GM19043 (cell line): ENCODE results near the gene PLEKHA3.
"Not testable (repeated sequence)": the region's sequence is repeated elsewhere in the genome, so short reads cannot be mapped to it uniquely, and the experiment has no call there.

Source experiments
- ATAC-seq: cut with Tn5 transposase; IDR thresholded peaks from one replicate; pipeline ENCODE4 v1.9.1; 2021; ENCODE audit warnings: low read depth; ENCODE audit not compliant: unreplicated experiment

PLEKHA3 gene

DNA sequence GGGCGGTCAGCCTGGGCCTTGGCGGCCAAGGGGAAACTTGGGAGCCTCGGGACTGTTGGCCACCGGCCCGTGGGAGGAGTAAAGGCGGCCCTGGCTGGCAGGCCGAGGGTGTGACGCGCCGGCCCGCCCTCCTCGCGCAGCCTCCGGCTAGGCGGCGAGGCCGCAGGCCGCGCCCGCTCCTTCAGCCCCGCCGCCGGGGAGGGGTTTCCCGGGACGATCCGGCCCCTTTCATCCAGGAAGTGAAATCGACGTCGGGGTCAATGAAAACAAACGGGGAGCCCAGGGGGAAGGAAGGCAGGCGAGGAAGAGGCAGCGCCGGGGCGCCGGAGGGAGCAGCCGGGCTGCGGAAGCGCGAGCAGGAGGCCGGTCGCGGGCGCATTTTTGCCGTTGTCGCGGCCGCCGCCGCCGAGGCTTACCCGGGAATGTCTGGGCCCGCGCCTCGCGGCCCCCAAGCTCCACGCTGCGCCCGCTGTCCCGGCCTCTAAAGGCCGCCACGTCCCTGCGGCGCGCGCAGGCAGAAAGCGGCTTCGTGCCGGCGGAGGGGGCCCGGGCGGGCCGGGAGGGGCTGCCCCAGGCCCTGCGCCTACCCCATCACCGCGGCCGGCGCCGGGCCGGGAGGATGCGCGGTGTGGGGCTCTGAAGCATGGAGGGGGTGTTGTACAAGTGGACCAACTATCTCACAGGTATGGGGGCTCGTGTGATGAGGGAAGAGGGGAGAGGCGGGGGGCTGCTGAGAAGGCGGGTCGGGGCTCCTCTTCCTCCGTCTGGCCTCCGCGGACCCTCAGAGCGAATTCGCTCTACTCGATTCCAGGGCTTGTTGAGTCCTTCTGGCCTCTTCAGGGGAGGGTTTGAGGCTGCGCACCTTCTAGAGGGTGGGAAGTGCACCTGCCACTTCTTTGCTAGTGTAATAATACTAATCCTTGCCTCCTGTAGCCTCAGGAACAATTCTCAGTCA lies at the start of gene PLEKHA3:
TSS of gene PLEKHA3 (plus strand) at position 231 of the 955 bp plus-strand sequence. CDS start at position 644, 413 bp downstream.
- ATAC-seq: peak; percentile 53

- no peak for ATAC-seq
Measured at GRCh38 chr2:178436662-178437061, 43.6 kb upstream of the PLEKHA3 start.

DNA sequence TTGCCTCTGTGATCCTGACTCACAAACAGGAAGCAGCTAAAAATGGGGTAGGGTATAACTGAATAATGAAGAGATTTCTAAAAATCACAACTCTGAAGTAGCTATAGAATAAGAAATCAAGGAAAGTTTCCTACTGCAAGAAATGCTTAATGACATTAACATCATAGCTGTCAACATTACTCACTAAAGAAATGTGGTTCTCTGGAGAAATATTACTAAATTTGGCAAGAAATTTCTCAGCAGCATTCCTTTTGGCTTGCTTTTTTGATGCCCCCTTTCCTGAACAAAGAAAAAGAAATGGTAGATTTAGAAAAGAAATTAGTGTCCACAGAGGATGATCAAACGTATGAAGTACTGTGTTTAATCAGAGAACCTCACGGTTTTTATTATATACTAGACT lies 38.8 kb upstream of the PLEKHA3 start:
- no peak for ATAC-seq

- no peak for ATAC-seq
Measured at GRCh38 chr2:178448968-178449661, 31.1 kb upstream of the PLEKHA3 start.

DNA sequence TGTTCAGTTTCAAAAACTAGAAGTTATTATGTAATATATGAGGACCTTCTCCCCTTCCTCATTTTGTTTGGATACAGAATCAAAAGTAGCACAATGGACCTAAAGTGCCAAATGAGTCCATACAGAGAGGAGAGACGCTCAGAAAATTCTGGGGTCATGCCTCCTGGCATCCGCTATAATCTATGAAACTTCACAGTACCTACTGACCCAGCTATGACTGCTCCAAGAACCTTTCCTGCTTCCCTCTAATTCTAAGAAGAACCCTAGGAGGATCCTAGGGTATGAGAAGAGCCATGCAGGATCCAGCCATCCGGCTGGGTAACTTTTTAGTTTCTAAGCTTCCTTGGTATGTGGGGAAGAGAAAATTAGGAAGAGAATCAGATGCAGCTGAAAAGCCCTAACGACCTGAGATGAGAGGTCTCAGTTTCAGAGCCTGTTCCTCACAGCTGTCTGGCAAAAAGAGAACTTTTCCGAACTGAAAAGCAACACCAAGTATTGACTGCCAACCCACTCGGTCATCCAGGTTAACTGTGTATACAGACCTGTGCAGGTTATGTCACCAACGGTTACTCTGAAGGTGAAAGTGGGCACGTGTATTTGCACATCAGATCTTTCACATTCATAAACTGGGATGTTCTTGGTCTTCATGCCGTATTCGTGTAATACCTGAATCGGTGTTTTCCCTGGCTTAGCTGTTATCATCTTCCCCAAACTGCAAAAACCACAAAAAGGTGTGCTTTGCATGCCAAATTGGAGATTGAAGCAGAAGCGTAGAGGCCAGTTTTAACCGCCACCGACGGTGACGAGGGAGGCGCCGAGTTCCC lies 30.3 kb upstream of the PLEKHA3 start:
- ATAC-seq: no peak

GRCh38 chr2:178450524-178450773 lies 29.8 kb upstream of the PLEKHA3 start:
- ATAC-seq: peak; percentile 39

DNA sequence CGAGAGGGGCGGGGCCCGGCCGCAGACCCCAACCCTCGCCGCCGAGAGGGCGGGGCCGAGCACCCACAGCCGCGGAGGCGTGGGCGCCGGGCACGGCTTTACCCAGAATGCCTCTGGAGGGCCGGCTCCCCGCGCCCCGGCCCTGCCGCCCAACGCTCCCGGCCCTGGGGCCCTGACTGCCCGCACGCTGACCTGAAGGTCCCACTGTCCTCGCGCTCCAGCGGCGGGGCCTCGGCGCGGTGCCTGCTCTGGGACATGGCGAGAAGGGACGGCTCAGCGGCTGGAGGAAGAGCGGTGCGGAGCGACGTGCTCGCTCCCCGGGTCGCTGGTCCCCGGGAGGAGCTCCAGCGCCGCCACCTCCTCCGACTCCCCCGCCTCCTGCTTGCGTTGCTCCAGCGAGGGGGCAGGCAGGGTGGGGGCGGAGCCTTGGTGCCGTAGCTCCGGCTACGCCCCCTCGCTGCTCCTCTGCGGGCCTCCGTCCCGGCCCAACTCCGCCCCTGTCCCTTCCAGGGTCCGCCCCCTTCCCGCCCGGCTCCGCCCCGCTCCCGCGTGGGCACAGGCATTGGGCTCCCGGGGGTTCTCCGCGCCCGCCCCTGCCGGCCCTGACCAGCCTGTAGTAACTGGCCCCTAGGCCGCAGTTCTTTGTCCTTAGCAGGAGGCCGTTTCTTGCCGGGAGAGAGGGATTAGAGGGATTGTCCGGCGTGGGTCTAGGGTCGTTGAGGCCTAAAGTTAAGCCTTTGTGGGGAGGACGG lies 29.3 kb upstream of the PLEKHA3 start, which contains the start of the genes PJVK and PRKRA:
TSS of gene PJVK (plus strand) at position 605 of the 752 bp plus-strand sequence. CDS start 2,032 bp downstream, outside the sequence.
TSS of gene PRKRA (minus strand) at position 402 of the 752 bp plus-strand sequence. CDS start at position 257, 145 bp downstream.
- ATAC-seq: peak; percentile 80

GRCh38 chr2:178452334-178452733 lies 27.9 kb upstream of the PLEKHA3 start:
- ATAC-seq: no peak

DNA sequence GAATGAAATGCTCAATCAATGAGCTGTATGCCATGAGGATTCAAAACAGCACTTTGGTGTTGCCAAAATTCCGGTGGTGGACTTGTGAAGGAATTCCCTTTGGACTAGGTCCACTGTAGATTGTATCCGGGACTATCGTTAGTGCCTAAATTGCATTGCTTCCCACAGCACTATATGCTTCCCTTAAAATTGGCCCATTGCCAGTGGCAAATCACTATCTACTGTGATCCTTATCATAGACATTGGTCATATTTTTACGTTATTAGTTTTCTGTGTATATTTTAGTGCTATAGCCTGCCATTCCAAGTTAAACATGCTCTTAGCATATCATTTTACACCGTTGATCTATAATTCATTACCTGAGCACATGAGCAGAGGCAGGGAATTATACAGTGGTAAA lies 27.4 kb upstream of the PLEKHA3 start:
- ATAC-seq: no peak

GRCh38 chr2:178455947-178456346 lies 24.3 kb upstream of the PLEKHA3 start:
- no peak for ATAC-seq

- ATAC-seq: no peak
Measured at GRCh38 chr2:178457390-178457886, 22.8 kb upstream of the PLEKHA3 start.

DNA sequence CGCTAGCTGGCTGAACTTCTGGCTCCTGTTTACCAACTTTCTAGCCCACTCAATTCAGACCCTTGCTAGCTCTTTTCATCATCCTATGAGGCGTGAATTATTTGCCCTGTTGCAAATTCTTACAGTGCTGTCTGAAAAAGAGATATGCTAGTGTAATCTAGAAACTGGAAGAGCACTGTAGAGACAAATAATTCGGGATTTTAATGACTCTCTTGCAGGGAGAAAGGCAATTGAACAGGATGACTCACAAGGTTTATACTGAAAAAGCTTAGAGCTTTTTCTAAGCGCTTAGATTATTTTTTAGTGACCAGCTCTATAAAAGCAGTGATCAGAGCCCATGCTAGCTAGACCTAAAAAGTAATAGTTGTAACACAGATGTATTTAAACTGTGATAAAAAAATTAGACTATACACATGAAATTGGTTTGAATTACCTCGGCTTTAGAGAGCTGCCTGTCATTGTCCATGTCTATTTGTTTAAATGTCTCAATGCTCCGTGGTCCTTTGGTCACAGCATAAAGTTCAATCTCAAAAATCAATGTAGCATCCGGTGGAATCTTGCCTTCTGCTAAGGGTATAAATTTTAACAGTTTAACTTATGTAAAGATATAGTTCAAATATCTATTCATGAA lies 10.9 kb upstream of the PLEKHA3 start:
- no peak for ATAC-seq

DNA sequence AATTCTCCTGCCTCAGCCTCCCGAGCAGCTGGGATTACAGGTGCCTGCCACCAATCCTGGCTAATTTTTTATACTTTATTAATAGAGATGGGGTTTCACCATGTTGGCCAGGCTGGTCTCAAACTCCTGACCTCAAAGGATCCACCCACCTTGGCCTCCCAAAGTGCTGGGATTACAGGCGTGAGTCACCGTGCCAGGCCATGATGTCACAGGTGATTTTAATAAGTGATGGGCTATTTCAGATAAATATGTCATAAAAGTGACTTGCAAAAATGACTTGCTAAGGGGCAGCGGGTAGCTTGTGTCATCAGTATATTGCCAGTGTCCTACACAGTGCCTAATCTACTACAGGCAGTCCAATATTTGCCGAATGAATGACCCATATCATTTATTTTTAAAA lies 8.9 kb upstream of the PLEKHA3 start:
- ATAC-seq: not testable (repeated sequence)

DNA sequence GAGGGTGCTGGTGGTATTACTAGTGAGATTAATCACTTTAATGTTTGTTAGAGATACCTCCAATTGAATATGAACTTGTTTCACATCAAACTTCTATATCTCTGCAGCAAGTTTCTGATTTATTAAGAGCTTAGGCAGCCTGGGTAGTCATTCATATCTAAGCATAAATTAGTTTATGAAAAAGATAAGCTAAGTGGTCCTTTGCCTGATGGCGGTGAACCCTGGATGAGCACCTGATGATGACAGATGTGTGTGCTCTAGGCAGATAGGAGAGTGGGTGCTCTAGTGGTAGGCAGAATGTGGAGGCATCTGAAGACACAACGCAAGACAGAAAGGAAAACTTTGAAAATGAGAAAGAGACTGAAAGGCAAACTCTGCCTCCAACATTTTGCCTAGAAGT lies 6.9 kb upstream of the PLEKHA3 start:
- no peak for ATAC-seq

DNA sequence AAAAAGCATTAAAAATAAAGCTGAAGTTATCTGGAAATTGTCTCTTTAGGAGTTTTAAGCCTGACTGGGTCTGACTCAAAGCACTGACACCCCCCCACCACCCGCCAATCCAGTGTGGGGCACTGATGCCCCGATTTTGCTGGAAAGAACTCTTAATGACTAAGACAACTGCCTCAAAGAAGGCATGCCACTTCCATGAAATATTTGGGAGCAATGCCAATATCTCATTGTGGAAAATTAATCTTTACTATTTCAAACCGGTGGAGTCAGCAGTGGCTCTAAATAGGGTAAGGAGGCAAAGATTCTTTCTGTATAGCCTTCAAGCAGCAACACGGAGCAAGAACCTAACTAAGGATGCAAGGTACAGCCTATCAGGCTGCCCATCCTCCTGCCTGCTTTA lies 6.3 kb upstream of the PLEKHA3 start:
- no peak for ATAC-seq

- ATAC-seq: no peak
Measured at GRCh38 chr2:178474560-178474959, 5.7 kb upstream of the PLEKHA3 start.

DNA sequence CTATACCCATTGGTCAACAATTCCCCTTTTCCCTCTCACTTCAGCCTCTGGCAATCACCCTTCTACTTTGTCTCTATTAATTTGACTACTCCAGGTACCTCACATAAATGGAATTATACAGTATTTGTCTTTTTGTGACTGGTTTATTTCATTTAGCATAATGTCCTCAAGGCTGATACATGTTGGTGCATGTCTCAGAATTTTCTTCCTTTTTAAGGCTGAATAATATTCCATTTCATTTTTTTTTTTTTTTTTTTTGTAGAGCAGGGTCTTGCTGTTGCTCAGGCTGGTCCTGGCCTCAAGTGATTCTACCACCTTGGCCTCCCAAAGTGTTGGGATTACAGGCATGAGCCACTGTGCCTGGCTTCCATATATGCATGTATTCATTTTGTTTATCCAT lies 3.8 kb upstream of the PLEKHA3 start:
- ATAC-seq: no peak

- ATAC-seq: no peak
Measured at GRCh38 chr2:178477443-178478129, 2.7 kb upstream of the PLEKHA3 start.

DNA sequence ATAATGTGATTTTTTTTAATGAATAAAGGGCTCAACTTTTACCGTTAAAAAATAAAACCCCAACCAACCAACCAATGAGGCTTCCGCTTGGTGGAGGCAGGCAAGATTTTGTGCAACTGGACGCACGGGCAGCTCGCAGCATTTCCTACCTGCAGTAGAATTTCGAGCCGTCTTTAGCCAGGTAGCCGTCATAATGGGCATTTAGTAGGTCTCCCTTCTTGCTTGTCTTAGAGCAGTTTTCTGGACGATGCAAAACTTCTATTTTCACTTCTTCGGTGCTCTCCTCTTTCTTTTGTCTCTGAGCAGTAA lies 2.2 kb upstream of the PLEKHA3 start:
- ATAC-seq: no peak
